ENCODE measurements around the gene CHRNG. TPM values are rescaled to one million over a fixed set of nuclear protein-coding genes. Genes with fewer than 3 reads are reported as not detected.
"Not testable (repeated sequence)": the region's sequence is repeated elsewhere in the genome, so short reads cannot be mapped to it uniquely, and the experiment has no call there.

CHRNG gene
- total RNA-seq, 4 donors from 2014 or later = not detected

- H3K27ac ChIP-seq = no peak overlapping the region
- in situ Hi-C loops (cut with MboI; ENCODE audit: low pct_ligation_motif_present in 1 of 4, low pct_unique_long_range_greater_than_20kb in 1 of 4, low sequenced_read_pairs in 3 of 4) (no loop called here), intact Hi-C loops (cut with DNase I; ENCODE audit: low total_unique reads) (no loop called here)
- 89% methylated on average over 15 of the region's 17 CpGs; no CpG with 5 or more reads in 1 of the 2 donors for WGBS, 2 donors (ENCODE audit: low coverage in 1 of 2)
- DNase-seq = no peak
- H3K27me3 ChIP-seq = peaks cover 21% of the 10 kb centered on the region
- no peaks in the 10 kb centered on the region for H3K9me3 ChIP-seq
- no peaks in the 10 kb centered on the region for H3K36me3 ChIP-seq
- TF ChIP-seq EP300 (IDR thresholded peaks at IDR 0.05; ENCODE audit: low read depth) = no peak
- TF ChIP-seq, protein P1, sequence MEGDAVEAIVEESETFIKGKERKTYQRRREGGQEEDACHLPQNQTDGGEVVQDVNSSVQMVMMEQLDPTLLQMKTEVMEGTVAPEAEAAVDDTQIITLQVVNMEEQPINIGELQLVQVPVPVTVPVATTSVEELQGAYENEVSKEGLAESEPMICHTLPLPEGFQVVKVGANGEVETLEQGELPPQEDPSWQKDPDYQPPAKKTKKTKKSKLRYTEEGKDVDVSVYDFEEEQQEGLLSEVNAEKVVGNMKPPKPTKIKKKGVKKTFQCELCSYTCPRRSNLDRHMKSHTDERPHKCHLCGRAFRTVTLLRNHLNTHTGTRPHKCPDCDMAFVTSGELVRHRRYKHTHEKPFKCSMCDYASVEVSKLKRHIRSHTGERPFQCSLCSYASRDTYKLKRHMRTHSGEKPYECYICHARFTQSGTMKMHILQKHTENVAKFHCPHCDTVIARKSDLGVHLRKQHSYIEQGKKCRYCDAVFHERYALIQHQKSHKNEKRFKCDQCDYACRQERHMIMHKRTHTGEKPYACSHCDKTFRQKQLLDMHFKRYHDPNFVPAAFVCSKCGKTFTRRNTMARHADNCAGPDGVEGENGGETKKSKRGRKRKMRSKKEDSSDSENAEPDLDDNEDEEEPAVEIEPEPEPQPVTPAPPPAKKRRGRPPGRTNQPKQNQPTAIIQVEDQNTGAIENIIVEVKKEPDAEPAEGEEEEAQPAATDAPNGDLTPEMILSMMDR (IDR thresholded peaks at IDR 0.05) = no peak
- no peak for TF ChIP-seq POLR2A (IDR thresholded peaks at IDR 0.05)
- TF ChIP-seq POLR2AphosphoS5 (IDR thresholded peaks at IDR 0.05) = no peak
- no peak overlapping the region for H3K4me3 ChIP-seq
- peaks cover 0 to 4% (median 0%) of the 10 kb centered on the region in 4 donors for H3K4me1 ChIP-seq
These were observed 9.5 kb upstream of the CHRNG start for GRCh38 chr2:232529806-232530547.

DNA sequence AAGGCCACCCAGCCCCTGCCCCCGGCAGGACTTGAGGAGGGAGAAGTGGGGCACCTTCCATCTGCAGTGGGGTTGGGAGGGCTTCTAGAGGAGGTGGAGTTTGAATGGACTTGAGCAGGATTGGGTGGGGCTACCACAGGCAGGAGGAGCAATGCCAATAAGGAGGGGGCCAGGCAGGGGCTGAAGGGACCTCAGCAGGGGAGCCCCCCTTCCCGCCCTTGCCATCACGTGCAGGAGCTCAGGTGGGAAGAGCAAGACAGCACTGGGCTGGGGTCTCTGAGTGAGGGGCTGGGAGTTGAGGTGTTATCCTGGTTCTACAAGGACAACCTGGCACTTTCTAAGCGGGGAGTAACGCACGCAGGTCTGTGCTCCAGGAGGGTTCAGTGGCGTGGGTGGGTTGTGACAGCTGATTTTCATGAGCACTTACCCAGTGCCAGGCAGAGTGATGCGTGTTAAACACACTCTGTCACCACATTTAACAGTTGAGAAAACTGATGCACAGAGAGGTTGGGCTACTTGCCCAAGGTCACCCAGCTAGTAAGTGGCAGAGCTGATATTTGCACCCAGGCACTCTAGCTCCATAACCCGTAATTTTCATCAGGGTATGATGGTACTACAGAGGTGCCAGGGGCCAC, 8.7 kb upstream of the CHRNG start:
- Histone ChIP-seq H3K36me3 (no peaks in the 10 kb centered on the region), H3K4me3 (no peak overlapping the region), H3K27me3 (peaks cover 17% of the 10 kb centered on the region), H3K4me1 (no peaks in the 10 kb centered on the region), H3K9me3 (no peaks in the 10 kb centered on the region), H3K27ac (no peak overlapping the region)
- DNase-seq = no peak
- WGBS, 2 donors (ENCODE audit: low coverage in 1 of 2) = 75 to 79% methylated on average over 7 to 8 of the region's 9 CpGs
- no peak for TF ChIP-seq EP300 (IDR thresholded peaks at IDR 0.05; ENCODE audit: low read depth)
- in situ Hi-C loops (cut with MboI; ENCODE audit: low pct_ligation_motif_present in 1 of 4, low pct_unique_long_range_greater_than_20kb in 1 of 4, low sequenced_read_pairs in 3 of 4) (no loop called here), intact Hi-C loops (cut with DNase I; ENCODE audit: low total_unique reads) (no loop called here)

GRCh38 chr2:232532419-232532818, 7.1 kb upstream of the CHRNG start:
- no peaks in the 10 kb centered on the region for H3K36me3 ChIP-seq
- H3K4me3 ChIP-seq = no peak overlapping the region
- in situ Hi-C loops (cut with MboI; ENCODE audit: low pct_ligation_motif_present in 1 of 4, low pct_unique_long_range_greater_than_20kb in 1 of 4, low sequenced_read_pairs in 3 of 4) = no loop called here
- no peak overlapping the region for H3K27ac ChIP-seq
- no peak for DNase-seq
- no peak for TF ChIP-seq POLR2A (IDR thresholded peaks at IDR 0.05)
- TF ChIP-seq, protein P1 (IDR thresholded peaks at IDR 0.05) = no peak
- TF ChIP-seq POLR2AphosphoS5 (IDR thresholded peaks at IDR 0.05) = no peak
- no peak for TF ChIP-seq EP300 (IDR thresholded peaks at IDR 0.05; ENCODE audit: low read depth)
- peaks cover 12% of the 10 kb centered on the region for H3K27me3 ChIP-seq
- intact Hi-C loops (cut with DNase I; ENCODE audit: low total_unique reads) = no loop called here
- no peaks in the 10 kb centered on the region for H3K4me1 ChIP-seq
- 57 to 91% methylated on average over 7 to 9 of the region's 9 CpGs for WGBS, 2 donors (ENCODE audit: low coverage in 1 of 2)
- no peaks in the 10 kb centered on the region for H3K9me3 ChIP-seq

GRCh38 chr2:232532821-232533220, 6.7 kb upstream of the CHRNG start:
- H3K27me3 ChIP-seq = peaks cover 16% of the 10 kb centered on the region
- in situ Hi-C loops (cut with MboI; ENCODE audit: low pct_ligation_motif_present in 1 of 4, low pct_unique_long_range_greater_than_20kb in 1 of 4, low sequenced_read_pairs in 3 of 4); intact Hi-C loops (cut with DNase I; ENCODE audit: low total_unique reads): not testable (repeated sequence)

DNA sequence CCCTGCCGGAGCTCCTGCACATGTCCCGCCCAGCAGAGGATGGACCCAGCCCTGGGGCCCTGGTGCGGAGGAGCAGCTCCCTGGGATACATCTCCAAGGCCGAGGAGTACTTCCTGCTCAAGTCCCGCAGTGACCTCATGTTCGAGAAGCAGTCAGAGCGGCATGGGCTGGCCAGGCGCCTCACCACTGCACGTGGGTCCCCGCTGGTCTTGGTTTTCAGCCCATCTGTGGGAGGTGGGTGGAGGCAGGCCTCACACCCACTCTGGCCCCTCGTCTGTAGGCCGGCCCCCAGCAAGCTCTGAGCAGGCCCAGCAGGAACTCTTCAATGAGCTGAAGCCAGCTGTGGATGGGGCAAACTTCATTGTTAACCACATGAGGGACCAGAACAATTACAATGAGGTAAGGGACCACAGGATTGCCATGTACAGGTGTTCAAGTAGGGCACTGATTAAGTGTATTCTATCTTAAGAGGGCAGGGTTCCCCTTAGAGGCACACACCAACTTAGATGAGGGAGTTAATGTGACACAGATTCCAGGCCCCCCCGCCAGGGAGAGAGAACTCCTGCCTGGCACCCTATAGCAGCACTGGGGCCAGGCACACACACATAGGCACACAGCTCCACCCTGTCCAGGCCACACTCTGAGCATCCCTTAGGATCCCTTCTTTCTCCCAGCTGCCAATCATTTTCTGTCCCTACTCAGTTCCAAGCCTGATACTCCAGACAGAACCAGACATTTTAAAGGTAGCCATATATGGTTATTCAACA, 5.4 kb upstream of the CHRNG start:
- intact Hi-C loops (cut with DNase I; ENCODE audit: low total_unique reads) = no loop called here
- DNase-seq = no peak
- H3K36me3 ChIP-seq = no peaks in the 10 kb centered on the region

More at GRCh38 chr2:232532821-232533220, 6.7 kb upstream of the CHRNG start:
- H3K36me3 ChIP-seq, DNase-seq, H3K9me3 ChIP-seq, H3K4me1 ChIP-seq, H3K27ac ChIP-seq, H3K4me3 ChIP-seq: not testable (repeated sequence)
- 87% methylated on average over 7 of the region's 7 CpGs; no CpG with 5 or more reads in 1 of the 2 donors for WGBS, 2 donors (ENCODE audit: low coverage in 1 of 2)

More for the DNA sequence above, 5.4 kb upstream of the CHRNG start:
- 86 to 90% methylated on average over 1 to 9 of the region's 13 CpGs for WGBS, 2 donors (ENCODE audit: low coverage in 1 of 2)
- Histone ChIP-seq H3K4me1 (no peaks in the 10 kb centered on the region), H3K27ac (no peak overlapping the region), H3K27me3 (peaks cover 25% of the 10 kb centered on the region), H3K4me3 (no peak overlapping the region), H3K9me3 (no peaks in the 10 kb centered on the region)
- TF ChIP-seq POLR2AphosphoS5 (IDR thresholded peaks at IDR 0.05) (no peak), POLR2A (IDR thresholded peaks at IDR 0.05) (no peak), EP300 (IDR thresholded peaks at IDR 0.05; ENCODE audit: low read depth) (no peak)
- TF ChIP-seq, protein P1 (IDR thresholded peaks at IDR 0.05) = no peak
- in situ Hi-C loops (cut with MboI; ENCODE audit: low pct_ligation_motif_present in 1 of 4, low pct_unique_long_range_greater_than_20kb in 1 of 4, low sequenced_read_pairs in 3 of 4) = no loop called here
